OCI-LY7 (cell line): ENCODE measurements around the gene LCOR. TPM values are rescaled to one million over a fixed set of nuclear protein-coding genes. Genes with fewer than 3 reads are reported as not detected.

Experiments used
- BruUV-seq: library from RNA; stranded (reverse); fragments of 400-500 nt; replicated peaks from 2 replicates; lab custom pipeline; 2021; lab: Mats Ljungman, UMichigan
- CTCF ChIA-PET: fragments of 300-600 bp; sonication (Branson Sonifier 250); formaldehyde crosslinking; loops from one replicate; lab custom pipeline; 2022; ENCODE audit warnings: antibody characterized with exemption; ENCODE audit not compliant: unreplicated experiment; lab: Charles Lee
- POLR2A ChIA-PET: fragments of 300-600 bp; sonication (Branson Sonifier 250); formaldehyde crosslinking; loops from one replicate; lab custom pipeline; 2022; ENCODE audit warnings: antibody characterized with exemption; lab: Charles Lee
- DNase-seq: peaks from one replicate; pipeline ENCODE4 v3.0.0-alpha.2; 2015; ENCODE audit warnings: low spot score
- H2AFZ ChIP-seq: fragments of 200-600 bp; sonication (generic), shearing (Covaris generic); 2 replicates; pipeline ENCODE4 v1.6.1; 2014; ENCODE audit warnings: mild to moderate bottlenecking, antibody characterized with exemption, low read length, moderate library complexity
- H3K27ac ChIP-seq: fragments of 200-600 bp; sonication (generic); 2 replicates; pipeline ENCODE4 v1.5.1; 2014; ENCODE audit warnings: mixed run types, low read depth, mild to moderate bottlenecking, moderate library complexity, low read length, inconsistent platforms; ENCODE audit not compliant: poor library complexity, severe bottlenecking
- H3K36me3 ChIP-seq: fragments of 200-600 bp; sonication (generic); 2 replicates; pipeline ENCODE4 v1.6.1; 2014; ENCODE audit warnings: mild to moderate bottlenecking, antibody characterized with exemption, low read length, moderate library complexity, mixed read lengths; ENCODE audit not compliant: insufficient read depth
- H3K4me1 ChIP-seq: fragments of 200-600 bp; sonication (generic); 2 replicates; pipeline ENCODE4 v1.5.1; 2014; ENCODE audit warnings: mild to moderate bottlenecking, low read length; ENCODE audit not compliant: insufficient read depth, poor library complexity, severe bottlenecking
- H3K4me2 ChIP-seq: fragments of 200-600 bp; sonication (generic); 2 replicates; pipeline ENCODE4 v1.6.1; 2014; ENCODE audit warnings: mild to moderate bottlenecking, low read length
- H3K4me3 ChIP-seq: fragments of 200-600 bp; sonication (generic); 2 replicates; pipeline ENCODE4 v1.5.1; 2014; ENCODE audit warnings: mild to moderate bottlenecking, low read depth, low read length; ENCODE audit not compliant: poor library complexity, severe bottlenecking
- H3K79me2 ChIP-seq: fragments of 200-600 bp; sonication (generic); 2 replicates; pipeline ENCODE4 v1.6.1; 2016; ENCODE audit warnings: low read depth, mild to moderate bottlenecking, low read length, moderate library complexity, mixed read lengths; ENCODE audit not compliant: insufficient read depth
- H3K9me2 ChIP-seq: fragments of 200-600 bp; sonication (generic); 2 replicates; pipeline ENCODE4 v1.6.1; 2016; ENCODE audit warnings: mild to moderate bottlenecking, low read length, mixed read lengths; ENCODE audit not compliant: insufficient read depth
- H3K9me3 ChIP-seq: fragments of 200-600 bp; sonication (generic); 2 replicates; pipeline ENCODE4 v1.6.1; 2014; ENCODE audit warnings: mild to moderate bottlenecking, mixed run types, low read length, mixed read lengths
- H4K20me1 ChIP-seq: fragments of 200-600 bp; sonication (generic); 2 replicates; pipeline ENCODE4 v1.6.1; 2014; ENCODE audit warnings: mild to moderate bottlenecking, antibody characterized with exemption, low read length, moderate library complexity, mixed read lengths; ENCODE audit not compliant: insufficient read depth
- EZH2phosphoT487 ChIP-seq: fragments of 200-600 bp; sonication (generic); IDR thresholded peaks from 2 replicates; pipeline ENCODE4 v1.6.1; 2018; ENCODE audit warnings: low read depth, borderline replicate concordance, mild to moderate bottlenecking, mixed run types, antibody characterized with exemption, low read length, moderate library complexity, mixed read lengths
- intact Hi-C: fragments of 100-400 bp; cut with micrococcal nuclease; formaldehyde crosslinking; loops from one replicate; pipeline ENCODE4 v1.10.0; 2022; ENCODE audit not compliant: unreplicated experiment
- total RNA-seq, 2 experiments: library from RNA; depleted of rRNA in 1 of 2; stranded (reverse); fragments of >200 nt in 1 of 2; shearing (Covaris generic) in 1 of 2; gene quantifications; 2 replicates each; pipeline ENCODE4 v1.2.3, GENCODE V29; 2014 to 2022
- TF ChIP-seq, protein P1 (sequence below): fragments of 200-600 bp; sonication (generic); conservative IDR thresholded peaks from 2 replicates; pipeline ENCODE4 v1.5.1; 2014; ENCODE audit warnings: mild to moderate bottlenecking, antibody characterized with exemption, low read length, moderate library complexity, mixed read lengths

LCOR gene
- total RNA-seq, 2 experiments from 2014 or later = 17.1 to 58.4 TPM

DNA sequence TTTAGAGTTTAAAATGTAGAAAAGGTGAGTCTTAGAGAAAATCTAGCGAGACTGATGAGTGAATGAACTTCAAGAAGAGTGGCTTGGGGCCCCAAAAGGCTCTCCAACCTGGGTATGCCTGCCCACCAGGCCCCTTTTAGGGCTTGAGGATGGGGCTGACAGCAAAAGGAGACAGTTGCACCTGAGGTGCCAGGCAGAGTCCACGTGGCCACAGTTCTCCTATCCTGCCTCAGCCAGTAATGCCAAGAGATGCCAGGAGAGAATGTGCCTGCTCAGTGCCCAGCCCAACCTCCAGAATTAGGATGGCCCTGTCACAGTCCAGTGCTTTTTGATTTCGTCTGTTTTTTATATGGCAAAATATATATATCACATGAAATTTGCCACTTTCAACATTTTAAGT, 197.2 kb downstream of the LCOR start:
- Histone ChIP-seq H2AFZ (no peak overlapping the region), H3K27ac (no peak overlapping the region), H4K20me1 (no peaks in the 10 kb centered on the region), H3K4me1 (peaks cover 7% of the 10 kb centered on the region), H3K79me2 (no peaks in the 10 kb centered on the region), H3K4me3 (no peak overlapping the region), H3K4me2 (no peak overlapping the region), H3K9me3 (no peaks in the 10 kb centered on the region), H3K9me2 (no peaks in the 10 kb centered on the region), H3K36me3 (no peaks in the 10 kb centered on the region)
- intact Hi-C loops = loop anchor here (10.0 kb wide), 1 partner anchor 634 kb away; no protein-coding TSS in a partner anchor
- ChIA-PET CTCF (no interaction called here), POLR2A (no interaction called here)
- no peak for TF ChIP-seq EZH2phosphoT487
- TF ChIP-seq, protein P1, sequence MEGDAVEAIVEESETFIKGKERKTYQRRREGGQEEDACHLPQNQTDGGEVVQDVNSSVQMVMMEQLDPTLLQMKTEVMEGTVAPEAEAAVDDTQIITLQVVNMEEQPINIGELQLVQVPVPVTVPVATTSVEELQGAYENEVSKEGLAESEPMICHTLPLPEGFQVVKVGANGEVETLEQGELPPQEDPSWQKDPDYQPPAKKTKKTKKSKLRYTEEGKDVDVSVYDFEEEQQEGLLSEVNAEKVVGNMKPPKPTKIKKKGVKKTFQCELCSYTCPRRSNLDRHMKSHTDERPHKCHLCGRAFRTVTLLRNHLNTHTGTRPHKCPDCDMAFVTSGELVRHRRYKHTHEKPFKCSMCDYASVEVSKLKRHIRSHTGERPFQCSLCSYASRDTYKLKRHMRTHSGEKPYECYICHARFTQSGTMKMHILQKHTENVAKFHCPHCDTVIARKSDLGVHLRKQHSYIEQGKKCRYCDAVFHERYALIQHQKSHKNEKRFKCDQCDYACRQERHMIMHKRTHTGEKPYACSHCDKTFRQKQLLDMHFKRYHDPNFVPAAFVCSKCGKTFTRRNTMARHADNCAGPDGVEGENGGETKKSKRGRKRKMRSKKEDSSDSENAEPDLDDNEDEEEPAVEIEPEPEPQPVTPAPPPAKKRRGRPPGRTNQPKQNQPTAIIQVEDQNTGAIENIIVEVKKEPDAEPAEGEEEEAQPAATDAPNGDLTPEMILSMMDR = no peak
- DNase-seq = no peak
- no TSS peak for BruUV-seq

GRCh38 chr10:97030894-97031293, 198.8 kb downstream of the LCOR start:
- no peaks in the 10 kb centered on the region for H4K20me1 ChIP-seq
- DNase-seq = no peak
- no peak overlapping the region for H3K27ac ChIP-seq
- no peaks in the 10 kb centered on the region for H3K36me3 ChIP-seq
- no peaks in the 10 kb centered on the region for H3K9me3 ChIP-seq
- no TSS peak for BruUV-seq
- H3K4me3 ChIP-seq = no peak overlapping the region
- TF ChIP-seq EZH2phosphoT487 = no peak
- TF ChIP-seq, protein P1 = no peak
- H3K79me2 ChIP-seq = no peaks in the 10 kb centered on the region
- CTCF ChIA-PET = no interaction called here
- no peak overlapping the region for H2AFZ ChIP-seq
- H3K4me1 ChIP-seq = no peaks in the 10 kb centered on the region
- no peak overlapping the region for H3K4me2 ChIP-seq
- no peaks in the 10 kb centered on the region for H3K9me2 ChIP-seq
- POLR2A ChIA-PET = no interaction called here
- intact Hi-C loops = no loop called here

DNA sequence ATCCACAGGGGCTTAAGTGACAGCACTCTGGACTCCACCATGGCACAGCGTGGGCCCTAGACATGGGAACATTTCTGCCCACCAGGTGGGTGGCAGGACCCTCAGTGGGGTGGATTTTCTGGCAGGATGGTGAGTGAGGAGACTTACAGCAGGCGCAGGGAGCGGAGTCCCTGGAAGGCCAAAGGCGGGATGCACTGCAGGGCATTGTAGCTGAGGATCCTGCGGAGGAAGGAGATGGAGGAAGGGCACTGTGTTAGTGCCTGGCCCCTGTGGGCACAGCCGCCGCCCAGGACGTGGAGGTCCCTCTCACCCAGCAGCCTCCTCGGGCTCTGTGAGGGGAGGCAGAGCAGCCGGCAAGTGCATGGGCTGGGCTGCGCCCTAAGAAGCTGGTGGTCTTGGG, 199.4 kb downstream of the LCOR start:
- H3K27ac ChIP-seq = no peak overlapping the region
- H3K9me2 ChIP-seq = no peaks in the 10 kb centered on the region
- TF ChIP-seq, protein P1 = no peak
- TF ChIP-seq EZH2phosphoT487 = no peak
- H3K36me3 ChIP-seq = no peaks in the 10 kb centered on the region
- H3K4me1 ChIP-seq = no peaks in the 10 kb centered on the region
- no peaks in the 10 kb centered on the region for H4K20me1 ChIP-seq
- H3K79me2 ChIP-seq = no peaks in the 10 kb centered on the region
- no peak overlapping the region for H3K4me3 ChIP-seq
- intact Hi-C loops = no loop called here
- H2AFZ ChIP-seq = no peak overlapping the region
- BruUV-seq = no TSS peak
- ChIA-PET CTCF (no interaction called here), POLR2A (no interaction called here)
- DNase-seq = no peak
- no peaks in the 10 kb centered on the region for H3K9me3 ChIP-seq
- no peak overlapping the region for H3K4me2 ChIP-seq
